Stimulated activated naive CD8-positive, alpha-beta T cell treated with anti-CD3 and anti-CD28 coated beads, Interleukin-15, amount 100 ng/mL, for 72 hours (primary cell): ENCODE data around the gene IDNK.
A peak's percentile ranks its signal among the peaks of the same experiment; 100 is the strongest.
"Not testable (repeated sequence)": the region's sequence is repeated elsewhere in the genome, so short reads cannot be mapped to it uniquely, and the experiment has no call there.

ENCODE experiments used
- ATAC-seq: fragments of 150-1000 bp; cut with Tn5 transposase; 2 replicates; pipeline ENCODE4 v1.10.0; 2021; ENCODE audit warnings: mild to moderate bottlenecking, moderate library complexity
- DNase-seq, 2 donors: peaks; one replicate each; pipeline ENCODE4 v3.0.0; 2021 to 2022
- H3K27ac Mint-ChIP-seq, 2 donors: one replicate each; pipeline ENCODE4 v1.8.0; 2022; ENCODE audit warnings: mild to moderate bottlenecking in 2 of 2, mixed read lengths in 2 of 2, moderate library complexity in 2 of 2
- H3K27me3 Mint-ChIP-seq: one replicate; pipeline ENCODE4 v1.8.0; 2022; ENCODE audit warnings: mixed read lengths
- H3K4me1 Mint-ChIP-seq: one replicate; pipeline ENCODE4 v1.8.0; 2022; ENCODE audit warnings: mild to moderate bottlenecking, mixed read lengths
- H3K4me3 Mint-ChIP-seq, 2 donors: one replicate each; pipeline ENCODE4 v1.8.0; 2022; ENCODE audit warnings: mild to moderate bottlenecking in 2 of 2, mixed read lengths in 2 of 2, moderate library complexity in 1 of 2
- H3K9me3 Mint-ChIP-seq, 2 donors: one replicate each; pipeline ENCODE4 v1.8.0; 2022; ENCODE audit warnings: mixed read lengths in 2 of 2

IDNK gene

DNA sequence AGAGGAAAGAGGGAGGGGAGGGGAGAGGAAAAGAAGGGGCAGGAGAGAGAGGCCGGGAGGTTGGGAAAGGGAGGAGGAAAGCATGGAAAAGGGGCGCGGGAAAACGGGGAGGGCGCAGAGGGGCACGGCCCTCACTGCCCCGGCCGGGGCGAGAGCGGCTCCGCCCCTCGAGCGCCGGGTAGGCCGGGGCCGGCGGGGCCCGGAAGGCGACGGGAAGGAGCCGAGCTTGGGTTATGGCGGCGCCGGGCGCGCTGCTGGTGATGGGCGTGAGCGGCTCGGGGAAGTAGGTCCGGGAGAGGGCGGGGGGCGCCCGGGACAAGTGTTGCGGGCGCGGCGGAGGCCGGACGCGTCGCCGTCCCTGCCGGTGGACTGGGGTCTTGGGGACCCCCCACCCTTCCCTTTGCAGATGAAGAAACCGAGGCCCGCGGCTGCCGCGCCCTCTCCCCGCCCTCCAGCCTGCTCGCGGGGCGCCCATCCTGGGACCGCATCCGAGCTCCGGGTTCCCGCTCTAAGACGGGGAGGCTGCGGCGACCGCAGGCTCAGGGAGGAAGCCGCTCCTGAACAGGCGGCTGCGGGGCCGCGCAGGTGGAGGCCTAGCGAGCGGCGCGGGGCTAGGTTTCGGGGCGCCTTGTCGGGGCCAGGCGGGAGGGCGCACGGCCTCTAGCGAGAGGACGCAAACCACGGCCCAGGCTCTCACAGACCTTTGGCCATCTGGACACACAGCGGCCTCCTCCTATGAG lies at the start of gene IDNK:
TSS of gene IDNK (plus strand) at position 205 of the 740 bp plus-strand sequence. CDS start at position 234, 29 bp downstream.
- peak; percentile 68 to 69 for DNase-seq
- H3K4me3 Mint-ChIP-seq: peak within 1 kb of the TSS; percentile 89 to 96
- H3K27ac Mint-ChIP-seq: peak within 1 kb of the TSS; percentile 99 to 100
- H3K9me3 Mint-ChIP-seq: no peaks in the 10 kb centered on the region
- H3K27me3 Mint-ChIP-seq: no peaks in the 10 kb centered on the region
- peaks cover 41% of the 10 kb centered on the region for H3K4me1 Mint-ChIP-seq
- ATAC-seq: peak; percentile 86

DNA sequence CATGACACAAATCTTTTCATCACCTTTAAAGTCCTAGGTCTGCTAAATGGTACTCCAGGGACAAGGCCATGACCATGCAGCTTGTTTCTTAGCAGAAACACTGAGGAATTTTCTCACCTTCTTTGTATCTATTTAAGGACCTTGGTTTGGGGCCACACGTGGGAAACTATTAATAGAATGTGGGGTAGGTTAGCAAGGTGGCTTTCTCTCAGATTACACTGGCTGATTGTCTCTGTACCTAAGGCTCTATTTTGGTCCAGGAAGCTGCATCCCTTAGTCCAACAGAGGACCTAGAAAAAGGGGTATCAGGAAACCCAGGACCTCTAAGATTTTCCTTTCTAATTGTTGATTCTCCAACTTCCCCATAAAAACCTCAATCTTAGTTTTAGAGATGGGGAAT lies 48.5 kb upstream of the IDNK start:
- H3K27ac Mint-ChIP-seq: no peak overlapping the region
- H3K27me3 Mint-ChIP-seq: no peaks in the 10 kb centered on the region
- no peaks in the 10 kb centered on the region for H3K4me1 Mint-ChIP-seq
- H3K4me3 Mint-ChIP-seq: no peak overlapping the region
- ATAC-seq: no peak
- no peak for DNase-seq
- peaks cover 7 to 23% of the 10 kb centered on the region in 2 donors for H3K9me3 Mint-ChIP-seq

DNA sequence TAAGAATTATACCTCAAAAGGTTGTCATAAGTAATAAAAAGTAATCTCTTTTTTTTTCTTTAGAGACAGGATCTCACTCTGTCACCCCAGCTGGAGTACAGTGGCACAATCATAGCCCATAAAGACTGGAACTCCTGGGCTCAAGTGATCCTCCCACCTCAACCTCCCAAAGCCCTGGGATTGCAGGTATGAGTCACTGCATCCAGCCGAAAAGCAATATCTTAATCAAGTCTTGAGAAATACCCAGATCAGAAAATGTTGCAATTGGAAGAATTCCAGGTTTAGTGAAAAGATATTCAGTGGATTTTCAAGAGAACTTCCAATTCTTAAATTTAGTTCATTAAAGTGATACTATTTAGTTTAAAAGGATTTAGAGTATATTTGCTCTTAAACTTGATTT lies 40.9 kb upstream of the IDNK start:
- ATAC-seq (no peak), DNase-seq (no peak)
- no peak overlapping the region for H3K27ac Mint-ChIP-seq
- no peaks in the 10 kb centered on the region for H3K27me3 Mint-ChIP-seq
- no peaks in the 10 kb centered on the region for H3K4me1 Mint-ChIP-seq
- H3K4me3 Mint-ChIP-seq: no peak overlapping the region
- peaks cover 7 to 26% of the 10 kb centered on the region in 2 donors for H3K9me3 Mint-ChIP-seq

DNA sequence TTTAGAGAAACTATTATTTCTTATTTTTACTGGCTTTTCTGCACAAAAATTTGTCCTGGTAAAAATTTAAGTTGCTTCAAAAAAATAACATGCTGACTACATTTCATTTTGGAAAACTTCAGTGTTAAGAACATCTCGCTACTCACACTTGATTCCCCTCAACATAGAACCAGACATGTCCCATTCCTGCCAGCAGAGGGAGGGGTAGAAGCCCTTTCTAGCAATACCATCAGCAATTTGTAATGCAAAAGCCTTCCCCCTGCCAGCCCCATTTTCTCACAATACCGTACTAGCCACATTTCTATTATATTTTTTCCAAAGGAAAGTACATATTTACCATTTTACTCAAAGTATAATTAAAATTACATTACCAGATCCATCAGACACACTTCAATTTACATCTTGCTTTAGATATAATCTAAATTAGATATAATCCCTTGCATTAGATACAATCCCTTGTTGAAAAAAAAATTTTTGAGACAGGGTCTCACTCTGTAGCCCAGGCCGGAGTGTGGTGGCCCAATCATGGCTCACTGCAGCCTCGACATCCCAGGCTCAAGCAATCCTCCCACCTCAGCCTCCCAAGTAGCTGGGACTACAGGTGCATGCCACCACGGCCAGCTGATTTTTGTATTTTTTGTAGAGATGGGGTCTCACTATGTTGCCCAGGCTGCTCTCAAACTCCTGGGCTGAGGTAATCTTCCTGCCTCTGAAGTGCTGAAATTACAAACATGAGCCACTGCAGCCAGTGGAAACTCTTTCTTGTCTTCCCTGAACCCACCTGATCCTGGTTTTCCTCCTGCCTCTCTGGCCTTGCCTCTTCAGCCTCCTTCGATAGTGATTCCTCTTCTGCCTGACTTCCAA lies 39.6 kb upstream of the IDNK start:
- DNase-seq: peak; percentile 14 to 15
- Mint-ChIP-seq H3K27me3 (no peaks in the 10 kb centered on the region), H3K4me3 (no peak overlapping the region), H3K9me3 (peaks cover 0 to 14% of the 10 kb centered on the region in 2 donors), H3K4me1 (no peaks in the 10 kb centered on the region), H3K27ac (no peak overlapping the region)
- no peak for ATAC-seq

DNA sequence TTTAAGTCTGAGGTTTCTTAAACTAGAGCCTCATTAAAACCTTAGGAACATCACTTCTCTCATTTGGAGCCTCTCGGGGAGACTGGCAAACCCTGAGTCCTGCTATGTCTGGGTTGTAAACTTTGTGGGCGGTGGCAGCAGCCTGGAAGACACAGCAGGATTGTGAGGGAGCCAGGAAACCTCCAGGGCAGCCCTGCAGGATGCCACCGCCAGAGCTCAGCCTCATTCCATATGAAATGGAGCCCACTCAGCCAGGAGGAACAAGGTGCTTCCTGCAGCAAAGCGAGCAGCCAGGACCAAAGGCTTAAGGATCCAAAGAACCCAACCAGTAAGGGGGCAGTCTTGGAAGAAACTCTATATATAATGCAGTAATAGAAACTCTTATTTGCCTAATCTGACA lies 37.9 kb upstream of the IDNK start:
- no peaks in the 10 kb centered on the region for H3K4me1 Mint-ChIP-seq
- H3K27ac Mint-ChIP-seq: no peak overlapping the region
- no peak overlapping the region for H3K4me3 Mint-ChIP-seq
- H3K9me3 Mint-ChIP-seq: no peaks in the 10 kb centered on the region
- no peaks in the 10 kb centered on the region for H3K27me3 Mint-ChIP-seq
- DNase-seq: no peak
- no peak for ATAC-seq

DNA sequence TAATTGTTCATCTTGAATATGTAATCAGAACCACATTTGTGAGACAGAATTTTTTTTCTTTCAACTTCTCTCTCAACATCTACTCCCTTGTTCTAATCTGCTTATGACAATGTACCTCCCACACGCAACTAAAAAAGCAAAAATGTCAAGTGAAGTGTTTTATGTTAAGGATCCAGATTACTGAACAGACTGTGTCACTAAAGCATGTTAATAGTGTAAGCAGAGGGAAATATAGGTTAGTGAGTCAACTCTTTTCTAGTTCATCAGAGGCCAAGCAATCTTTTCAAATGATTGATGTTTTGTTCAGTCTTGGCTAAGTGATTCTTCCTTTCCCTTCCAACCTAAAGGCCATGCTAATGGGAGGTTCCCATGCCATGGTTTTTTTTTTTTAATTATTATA lies 34.7 kb upstream of the IDNK start:
- no peaks in the 10 kb centered on the region for H3K27me3 Mint-ChIP-seq
- no peak for DNase-seq
- H3K4me3 Mint-ChIP-seq: no peak overlapping the region
- no peak overlapping the region for H3K27ac Mint-ChIP-seq
- no peaks in the 10 kb centered on the region for H3K4me1 Mint-ChIP-seq
- H3K9me3 Mint-ChIP-seq: no peaks in the 10 kb centered on the region
- no peak for ATAC-seq

DNA sequence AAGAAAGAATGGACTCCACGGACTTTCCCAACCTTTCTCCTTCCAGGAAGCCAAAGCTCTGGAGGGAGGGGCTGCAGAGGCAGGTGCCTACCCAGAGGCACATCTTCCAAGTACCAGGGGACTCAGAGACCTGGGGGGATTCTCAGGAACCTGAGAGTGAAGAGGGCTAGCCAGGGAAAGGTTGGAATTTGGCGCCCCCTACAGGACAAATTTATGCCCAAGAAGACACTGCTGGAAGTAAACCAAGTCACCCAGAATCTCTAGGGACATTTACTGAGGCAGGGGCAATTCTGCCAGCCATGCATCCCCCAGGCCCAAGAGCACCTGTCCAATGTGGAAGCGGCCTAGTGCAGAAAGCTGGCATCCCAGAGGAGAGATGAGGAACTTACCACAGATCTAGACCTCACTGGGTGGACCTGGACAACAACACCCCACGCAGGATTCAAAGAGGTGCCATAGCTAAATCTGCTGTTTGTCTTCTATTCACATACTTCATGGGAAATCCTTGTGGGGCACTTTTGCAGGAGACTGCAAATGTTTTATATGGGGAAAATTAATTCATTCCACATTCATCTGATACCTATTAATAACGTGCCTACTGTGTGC lies 25.9 kb upstream of the IDNK start:
- H3K4me1 Mint-ChIP-seq: no peaks in the 10 kb centered on the region
- H3K9me3 Mint-ChIP-seq: no peaks in the 10 kb centered on the region
- no peak overlapping the region for H3K27ac Mint-ChIP-seq
- no peaks in the 10 kb centered on the region for H3K27me3 Mint-ChIP-seq
- DNase-seq: peak; percentile 43 to 53
- peak; percentile 57 for ATAC-seq
- H3K4me3 Mint-ChIP-seq: no peak overlapping the region

DNA sequence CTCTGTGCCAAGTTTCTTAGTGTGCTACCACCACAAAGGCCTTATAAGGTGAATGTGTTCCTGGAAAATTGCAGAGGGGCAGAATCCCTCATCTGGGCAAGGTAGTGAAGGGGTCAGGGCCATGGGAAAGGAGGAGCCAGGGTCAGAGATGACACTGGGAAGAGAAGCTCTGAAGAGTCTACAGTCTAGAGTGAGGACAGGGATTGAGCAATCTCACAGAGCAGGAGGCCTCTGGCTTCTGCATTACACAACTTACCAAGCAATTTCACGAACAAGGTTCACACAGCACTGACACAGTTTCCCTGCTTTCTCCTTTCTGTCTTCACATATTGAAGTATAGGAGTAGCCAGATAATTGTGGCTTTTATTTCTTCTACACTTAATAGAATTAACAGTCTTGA lies 24.5 kb upstream of the IDNK start:
- Mint-ChIP-seq H3K4me3 (no peak overlapping the region), H3K9me3 (no peaks in the 10 kb centered on the region), H3K27me3 (no peaks in the 10 kb centered on the region), H3K27ac (no peak overlapping the region), H3K4me1 (no peaks in the 10 kb centered on the region)
- ATAC-seq (no peak), DNase-seq (no peak)

DNA sequence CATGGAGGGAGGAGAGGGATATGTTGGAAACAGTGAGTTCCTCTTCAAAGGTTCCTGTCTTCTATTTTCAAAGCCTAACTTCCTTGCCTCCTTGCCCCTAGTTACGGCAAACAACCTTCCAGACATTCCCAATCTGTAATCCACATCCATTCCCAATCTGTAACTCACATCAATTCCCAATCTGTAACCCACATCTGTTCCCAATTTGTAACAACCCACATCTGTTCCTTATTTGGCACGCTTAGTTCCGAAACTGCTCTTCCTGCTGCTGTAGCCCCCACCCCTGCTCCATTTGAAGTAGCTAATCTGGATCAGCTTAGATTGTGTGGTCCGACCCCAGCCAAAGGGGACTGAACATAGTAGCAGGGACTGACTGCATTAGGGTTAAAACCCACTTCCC lies 23.9 kb upstream of the IDNK start:
- no peak for DNase-seq
- H3K4me3 Mint-ChIP-seq: no peak overlapping the region
- no peak for ATAC-seq
- no peak overlapping the region for H3K27ac Mint-ChIP-seq
- H3K27me3 Mint-ChIP-seq: no peaks in the 10 kb centered on the region
- no peaks in the 10 kb centered on the region for H3K4me1 Mint-ChIP-seq
- no peaks in the 10 kb centered on the region for H3K9me3 Mint-ChIP-seq

DNA sequence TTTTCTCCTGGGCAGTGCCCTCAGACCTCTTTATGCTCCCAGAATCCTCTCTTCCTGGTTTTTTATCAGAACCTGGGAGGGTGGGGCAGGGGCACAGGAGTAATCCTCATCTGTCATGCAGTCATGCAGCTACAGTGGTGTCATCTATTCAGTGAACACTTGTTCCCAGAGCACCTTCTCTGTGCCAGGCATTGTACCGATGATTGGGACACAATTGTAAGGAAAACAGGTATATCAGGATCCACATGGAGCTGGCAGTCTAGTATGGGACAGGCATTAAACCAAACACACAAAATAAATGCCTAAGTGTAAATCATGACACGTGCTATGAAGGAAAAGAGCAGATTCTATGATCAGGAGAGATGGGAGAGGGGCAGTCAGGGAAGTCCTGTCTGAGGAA lies 21.5 kb upstream of the IDNK start:
- ATAC-seq: no peak
- H3K9me3 Mint-ChIP-seq: no peaks in the 10 kb centered on the region
- no peak for DNase-seq
- H3K27ac Mint-ChIP-seq: peak overlapping the region in 1 of 2 donors; percentile 34
- H3K4me1 Mint-ChIP-seq: no peaks in the 10 kb centered on the region
- no peak overlapping the region for H3K4me3 Mint-ChIP-seq
- no peaks in the 10 kb centered on the region for H3K27me3 Mint-ChIP-seq

DNA sequence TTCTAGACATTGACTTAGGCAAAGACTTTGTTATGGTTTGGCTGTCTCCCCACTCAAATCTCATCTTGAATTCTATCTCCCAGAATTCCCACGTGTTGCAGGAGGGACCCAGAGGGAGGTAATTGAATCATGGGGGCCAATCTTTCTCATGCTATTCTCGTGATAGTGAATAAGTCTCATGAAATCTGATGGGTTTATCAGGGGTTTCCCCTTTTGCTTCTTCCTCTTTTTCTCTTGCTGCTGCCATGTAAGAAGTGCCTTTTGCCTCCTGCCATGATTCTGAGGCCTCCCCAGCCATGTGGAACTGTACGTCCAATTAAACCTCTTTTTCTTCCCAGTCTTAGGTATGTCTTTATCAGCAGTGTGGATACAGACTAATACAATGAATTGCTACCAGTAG lies 15.3 kb upstream of the IDNK start:
- H3K4me3 Mint-ChIP-seq, H3K27me3 Mint-ChIP-seq, H3K4me1 Mint-ChIP-seq, ATAC-seq, H3K9me3 Mint-ChIP-seq, H3K27ac Mint-ChIP-seq, DNase-seq: not testable (repeated sequence)

DNA sequence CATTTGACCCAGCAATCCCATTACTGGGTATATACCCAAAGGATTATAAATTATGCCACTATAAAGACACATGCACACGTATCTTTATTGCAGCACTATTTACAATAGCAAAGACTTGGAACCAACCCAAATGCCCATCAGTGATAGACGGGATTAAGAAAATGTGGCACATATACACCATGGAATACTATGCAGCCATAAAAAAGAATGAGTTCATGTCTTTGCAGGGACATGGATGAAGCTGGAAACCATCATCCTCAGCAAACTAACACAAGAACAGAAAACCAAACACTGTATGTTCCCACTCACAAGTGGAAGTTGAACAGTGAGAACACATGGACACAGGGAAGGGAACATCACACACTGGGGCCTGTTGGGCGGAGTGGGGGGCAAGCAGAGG lies 9.6 kb upstream of the IDNK start:
- not testable (repeated sequence) for H3K4me1 Mint-ChIP-seq, H3K4me3 Mint-ChIP-seq, H3K27ac Mint-ChIP-seq, H3K27me3 Mint-ChIP-seq, H3K9me3 Mint-ChIP-seq, DNase-seq, ATAC-seq

DNA sequence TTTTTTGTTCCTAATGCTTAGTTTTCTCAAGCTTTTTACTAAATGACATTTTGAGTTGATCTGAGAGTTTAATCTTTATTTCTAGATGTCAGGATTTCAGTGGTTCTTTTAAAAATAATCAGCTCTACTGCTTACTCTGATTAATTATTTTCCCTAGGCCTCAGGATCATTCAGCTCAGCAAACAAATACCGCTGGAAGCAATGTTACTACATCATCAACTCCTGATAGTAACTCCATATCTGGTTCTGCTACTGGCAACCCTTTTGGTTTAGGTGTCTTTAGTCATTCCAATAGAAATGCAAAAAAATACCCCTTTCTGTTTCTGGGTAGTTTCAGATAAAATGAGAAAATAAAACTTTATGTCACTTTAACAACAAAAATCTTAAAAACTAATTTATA lies 5.6 kb upstream of the IDNK start:
- Mint-ChIP-seq H3K9me3 (no peaks in the 10 kb centered on the region), H3K4me1 (peaks cover 11% of the 10 kb centered on the region), H3K4me3 (no peak overlapping the region), H3K27me3 (no peaks in the 10 kb centered on the region), H3K27ac (no peak overlapping the region)
- no peak for DNase-seq
- no peak for ATAC-seq

DNA sequence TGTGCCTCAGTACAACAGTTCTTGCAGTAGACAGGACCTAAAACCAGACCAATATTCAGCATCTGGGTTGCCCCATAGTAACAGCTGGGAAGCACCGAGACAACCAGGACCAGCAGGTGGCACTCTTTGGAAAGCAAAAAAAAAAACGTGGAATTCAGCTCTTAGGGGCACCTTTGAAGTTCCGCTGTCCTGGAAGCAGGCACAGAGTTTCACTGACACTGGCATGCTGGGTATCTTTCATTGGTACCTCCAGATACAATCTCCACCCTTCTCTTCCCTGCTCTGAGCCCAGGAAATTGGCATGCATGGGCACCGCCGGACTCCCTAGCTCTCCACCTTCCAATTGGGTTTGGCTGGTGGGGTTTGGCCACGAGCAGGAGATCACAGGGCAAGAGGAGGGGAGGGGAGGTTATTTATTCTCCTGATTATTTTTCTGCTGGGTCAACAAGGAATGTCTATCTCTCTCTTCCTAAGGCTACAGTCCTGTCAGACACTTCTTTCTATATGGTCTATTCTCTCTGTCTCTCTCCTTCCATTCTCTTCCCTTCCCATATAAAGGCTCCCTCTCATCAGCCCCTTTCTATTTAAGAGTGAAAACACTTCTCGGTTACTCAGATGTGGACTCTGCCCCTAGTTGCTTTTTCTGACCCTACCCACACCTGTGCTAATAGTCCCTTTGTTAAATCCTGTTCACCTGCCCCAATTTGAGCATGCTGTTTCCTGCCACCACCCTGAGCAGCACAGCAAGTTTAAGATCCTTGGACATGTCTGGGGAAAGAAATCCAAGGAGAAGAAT lies 1.9 kb upstream of the IDNK start:
- ATAC-seq (peak; percentile 35), DNase-seq (peak; percentile 24 to 45)
- peak overlapping the region; percentile 10 to 16 for H3K4me3 Mint-ChIP-seq
- no peaks in the 10 kb centered on the region for H3K9me3 Mint-ChIP-seq
- H3K27me3 Mint-ChIP-seq: no peaks in the 10 kb centered on the region
- H3K27ac Mint-ChIP-seq: peak overlapping the region in 1 of 2 donors; percentile 53
- H3K4me1 Mint-ChIP-seq: peaks cover 36% of the 10 kb centered on the region

DNA sequence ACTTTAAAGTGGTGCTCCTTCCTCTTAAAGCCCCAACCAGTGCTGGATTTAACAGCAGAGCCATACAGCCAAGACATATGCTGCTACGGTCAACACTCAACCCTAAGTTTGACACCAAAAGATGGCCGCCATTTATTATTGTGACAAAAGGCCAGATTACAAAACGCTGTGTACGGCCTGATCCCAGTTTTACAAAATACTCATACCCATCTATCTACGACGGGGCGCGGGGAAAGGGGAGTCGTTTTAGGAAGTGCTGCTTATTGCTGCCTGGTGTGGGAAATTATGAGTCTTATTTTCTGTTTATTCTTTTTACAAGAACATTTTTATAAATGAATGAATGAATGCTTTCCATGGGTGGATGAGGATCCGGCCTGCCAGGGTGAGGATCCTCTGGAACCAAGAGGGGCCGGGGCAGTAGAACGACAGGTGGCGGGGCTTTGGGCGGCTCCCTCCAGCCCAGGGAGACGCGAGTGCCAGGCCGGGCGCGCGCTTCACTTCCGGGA lies 457 bp upstream of the IDNK start:
- no peaks in the 10 kb centered on the region for H3K9me3 Mint-ChIP-seq
- H3K27me3 Mint-ChIP-seq: no peaks in the 10 kb centered on the region
- peak overlapping the region; percentile 89 to 96 for H3K4me3 Mint-ChIP-seq
- peaks cover 41% of the 10 kb centered on the region for H3K4me1 Mint-ChIP-seq
- peak overlapping the region; percentile 99 to 100 for H3K27ac Mint-ChIP-seq
- ATAC-seq (peak; percentile 71), DNase-seq (no peak)
